GM12892 (cell line): ENCODE results near the gene COL17A1.

Source experiments
- POLR2A ChIP-seq: IDR thresholded peaks from 2 replicates; pipeline ENCODE4 v1.6.1; 2011; ENCODE audit warnings: low read depth, low read length, control low read depth
- POLR2AphosphoS5 ChIP-seq: IDR thresholded peaks from 2 replicates; pipeline ENCODE4 v1.6.1; 2011; ENCODE audit warnings: low read depth, low read length, control low read depth
- TAF1 ChIP-seq: IDR thresholded peaks from 2 replicates; pipeline ENCODE4 v1.6.1; 2011; ENCODE audit warnings: low read depth, mild to moderate bottlenecking, control low read depth, low read length, borderline replicate concordance

DNA sequence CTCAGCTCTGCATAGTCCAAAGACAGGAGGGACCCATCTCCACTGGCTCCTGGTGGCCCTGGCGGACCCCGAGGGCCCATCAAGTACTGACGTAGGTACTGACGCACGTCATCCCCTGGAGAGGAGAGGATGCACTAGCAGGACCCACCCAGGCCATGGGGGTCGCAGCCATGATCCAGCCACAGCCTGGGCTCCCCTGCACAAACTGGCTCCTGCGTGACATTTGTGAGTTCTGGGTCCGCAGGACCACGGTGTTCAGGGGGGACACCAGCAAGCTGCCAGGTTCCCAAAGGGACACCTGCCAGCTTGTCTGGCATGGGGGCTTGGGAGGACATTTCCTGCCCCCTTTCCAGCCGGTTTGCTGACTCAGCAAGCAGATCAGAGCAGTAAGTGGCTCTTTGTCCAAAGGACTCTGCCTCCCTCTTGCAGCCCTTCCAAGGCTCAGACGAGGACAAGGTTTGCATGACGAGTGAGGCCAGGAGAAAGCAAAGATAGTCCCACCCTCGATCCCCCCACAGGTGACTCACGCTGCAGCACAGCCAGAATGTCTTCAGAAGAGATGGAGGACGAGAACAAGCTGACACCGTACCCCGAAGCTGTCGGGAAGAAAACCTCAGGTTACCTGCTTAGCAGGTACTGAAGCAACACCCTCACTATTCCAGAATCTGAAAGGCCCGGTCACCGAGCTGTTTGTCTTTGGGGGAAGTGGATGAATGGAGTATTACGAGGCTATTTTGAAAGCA lies 49.0 kb downstream of the COL17A1 start:
- TF ChIP-seq POLR2A (no peak), POLR2AphosphoS5 (no peak), TAF1 (no peak)
